NOMO-1 treated with dmso at 0.1 percent for 144 hours (cell line): ENCODE results near the gene BMP7.
"Not testable (repeated sequence)": the region's sequence is repeated elsewhere in the genome, so short reads cannot be mapped to it uniquely, and the experiment has no call there.

ENCODE experiments used
- DNase-seq: peaks from one replicate; lab custom pipeline; 2025; ENCODE audit not compliant: unreplicated experiment; lab: John Stamatoyannopoulos, UW

The BMP7 gene

GRCh38 chr20:57251344-57251743, 15.1 kb downstream of the BMP7 start:
- no peak for DNase-seq

GRCh38 chr20:57250607-57251343, 15.7 kb downstream of the BMP7 start:
- DNase-seq, result no peak

- DNase-seq, result no peak
Measured at GRCh38 chr20:57249772-57250171, 16.7 kb downstream of the BMP7 start.

GRCh38 chr20:57249073-57249472, 17.4 kb downstream of the BMP7 start:
- no peak for DNase-seq

- no peak for DNase-seq
Measured at GRCh38 chr20:57248132-57248797, 18.2 kb downstream of the BMP7 start.

GRCh38 chr20:57247292-57247965, 19.0 kb downstream of the BMP7 start:
- DNase-seq, result no peak

- DNase-seq, result no peak
Measured at GRCh38 chr20:57245997-57246396, 20.4 kb downstream of the BMP7 start.

GRCh38 chr20:57244627-57245214, 21.7 kb downstream of the BMP7 start:
- DNase-seq, result no peak

GRCh38 chr20:57244221-57244585, 22.2 kb downstream of the BMP7 start:
- no peak for DNase-seq

GRCh38 chr20:57243480-57244220, 22.8 kb downstream of the BMP7 start:
- DNase-seq, result no peak

GRCh38 chr20:57242414-57242813, 24.0 kb downstream of the BMP7 start:
- no peak for DNase-seq

GRCh38 chr20:57241363-57241991, 25.0 kb downstream of the BMP7 start:
- no peak for DNase-seq

- DNase-seq, result no peak
Measured at GRCh38 chr20:57240581-57241362, 25.7 kb downstream of the BMP7 start.

- DNase-seq, result not testable (repeated sequence)
Measured at GRCh38 chr20:57239725-57240124, 26.7 kb downstream of the BMP7 start.

GRCh38 chr20:57239324-57239723, 27.1 kb downstream of the BMP7 start:
- DNase-seq, result not testable (repeated sequence)

- no peak for DNase-seq
Measured at GRCh38 chr20:57238089-57238488, 28.4 kb downstream of the BMP7 start.

GRCh38 chr20:57237585-57237953, 28.9 kb downstream of the BMP7 start:
- no peak for DNase-seq

- no peak for DNase-seq
Measured at GRCh38 chr20:57236813-57237584, 29.4 kb downstream of the BMP7 start.

GRCh38 chr20:57234556-57235251, 31.7 kb downstream of the BMP7 start:
- DNase-seq, result no peak
